OCI-LY3 (cell line): ENCODE measurements around the gene FBXO34.

Experiments
- EZH2phosphoT487 ChIP-seq: fragments of 200-600 bp; shearing (Covaris generic); IDR thresholded peaks from 2 replicates; pipeline ENCODE4 v1.6.1; 2018; ENCODE audit warnings: antibody characterized with exemption, mixed run types, low read depth
- TF ChIP-seq, protein P1 (sequence below): fragments of 200-600, 300-600 bp; sonication (generic); IDR thresholded peaks from 2 replicates; pipeline ENCODE4 v1.5.1; 2014; ENCODE audit warnings: antibody characterized with exemption, low read length, low read depth

DNA sequence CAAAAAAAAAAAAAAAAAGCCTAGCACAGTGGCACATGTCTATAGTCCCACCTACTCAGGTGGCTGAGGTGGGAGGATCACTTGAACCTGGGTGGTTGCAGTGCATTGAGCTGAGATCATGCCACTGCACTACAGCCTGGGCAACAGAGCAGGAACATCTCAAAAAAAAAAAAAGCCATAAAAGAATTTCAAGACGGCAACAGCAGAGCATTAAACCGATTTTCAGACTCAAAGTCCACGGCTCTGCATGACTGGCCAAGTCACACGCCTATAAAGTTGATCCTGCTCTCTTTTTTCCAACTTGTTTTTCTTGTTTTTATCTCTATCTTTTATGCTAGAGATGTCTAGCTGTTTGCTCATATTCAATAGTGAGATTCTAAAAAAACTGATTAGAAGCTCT, 45.3 kb downstream of the FBXO34 start:
- TF ChIP-seq, protein P1, sequence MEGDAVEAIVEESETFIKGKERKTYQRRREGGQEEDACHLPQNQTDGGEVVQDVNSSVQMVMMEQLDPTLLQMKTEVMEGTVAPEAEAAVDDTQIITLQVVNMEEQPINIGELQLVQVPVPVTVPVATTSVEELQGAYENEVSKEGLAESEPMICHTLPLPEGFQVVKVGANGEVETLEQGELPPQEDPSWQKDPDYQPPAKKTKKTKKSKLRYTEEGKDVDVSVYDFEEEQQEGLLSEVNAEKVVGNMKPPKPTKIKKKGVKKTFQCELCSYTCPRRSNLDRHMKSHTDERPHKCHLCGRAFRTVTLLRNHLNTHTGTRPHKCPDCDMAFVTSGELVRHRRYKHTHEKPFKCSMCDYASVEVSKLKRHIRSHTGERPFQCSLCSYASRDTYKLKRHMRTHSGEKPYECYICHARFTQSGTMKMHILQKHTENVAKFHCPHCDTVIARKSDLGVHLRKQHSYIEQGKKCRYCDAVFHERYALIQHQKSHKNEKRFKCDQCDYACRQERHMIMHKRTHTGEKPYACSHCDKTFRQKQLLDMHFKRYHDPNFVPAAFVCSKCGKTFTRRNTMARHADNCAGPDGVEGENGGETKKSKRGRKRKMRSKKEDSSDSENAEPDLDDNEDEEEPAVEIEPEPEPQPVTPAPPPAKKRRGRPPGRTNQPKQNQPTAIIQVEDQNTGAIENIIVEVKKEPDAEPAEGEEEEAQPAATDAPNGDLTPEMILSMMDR, result no peak
- TF ChIP-seq EZH2phosphoT487, result no peak
